ENCODE data around the gene SMO. TPM values are rescaled to one million over a fixed set of nuclear protein-coding genes. Genes with fewer than 3 reads are reported as not detected.
A peak's percentile ranks its signal among the peaks of the same experiment; 100 is the strongest.

Gene SMO
- total and polyA plus RNA-seq, 2 donors (not counting 1 experiment from before 2014, with no cell fraction given), result 0.39 to 1.4 TPM

DNA sequence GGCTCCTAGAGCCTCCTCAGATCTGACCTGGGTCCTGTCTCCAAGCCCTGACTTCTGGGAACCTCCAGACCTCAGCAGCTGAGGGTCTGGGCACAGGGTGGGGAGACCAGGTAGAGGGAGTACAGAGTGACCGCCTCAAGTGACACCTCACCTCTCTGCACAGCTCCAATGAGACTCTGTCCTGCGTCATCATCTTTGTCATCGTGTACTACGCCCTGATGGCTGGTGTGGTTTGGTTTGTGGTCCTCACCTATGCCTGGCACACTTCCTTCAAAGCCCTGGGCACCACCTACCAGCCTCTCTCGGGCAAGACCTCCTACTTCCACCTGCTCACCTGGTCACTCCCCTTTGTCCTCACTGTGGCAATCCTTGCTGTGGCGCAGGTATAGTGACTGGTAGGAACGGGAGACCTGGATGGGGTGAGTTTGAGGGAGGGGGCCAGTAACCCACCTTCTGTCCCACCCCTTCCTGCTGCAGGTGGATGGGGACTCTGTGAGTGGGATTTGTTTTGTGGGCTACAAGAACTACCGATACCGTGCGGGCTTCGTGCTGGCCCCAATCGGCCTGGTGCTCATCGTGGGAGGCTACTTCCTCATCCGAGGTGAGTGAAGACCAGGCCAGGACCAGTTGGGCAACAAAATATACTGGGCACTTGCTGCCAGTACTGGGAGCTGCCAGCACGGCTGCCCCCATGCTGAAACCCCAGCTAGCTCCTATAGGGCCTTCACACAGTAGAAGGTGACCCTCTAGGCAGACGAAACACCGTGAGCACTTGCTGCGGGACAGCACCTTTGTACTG is 17.8 kb downstream of the SMO start:
- ChIA-PET POLR2A (interaction anchor here (0.6 kb wide), 1 partner anchor 42 kb away, joined by 4 read pairs; no protein-coding TSS in a partner anchor), CTCF (interaction anchor here (0.9 to 3.0 kb wide), 4 partner anchors 12 to 302 kb away, joined by 3 to 14 read pairs (median 6); no protein-coding TSS in a partner anchor)
- H3K4me1 ChIP-seq (ENCODE audit: control insufficient read depth in 2 of 2, insufficient read depth in 2 of 2, low read length in 2 of 2), result no peaks in the 10 kb centered on the region
- no peak overlapping the region for H3K4me2 ChIP-seq (replicated peaks; ENCODE audit: low read depth, low read length, poor library complexity, severe bottlenecking)
- no peak for ATAC-seq (ENCODE audit: low read depth)
- H3K9me3 ChIP-seq (ENCODE audit: control extremely low read depth in 1 of 3, control insufficient read depth in 2 of 3, insufficient read depth in 1 of 3, low read length in 2 of 3), result no peaks in the 10 kb centered on the region
- no peak overlapping the region for H3K9ac ChIP-seq (ENCODE audit: low read length)
- H2AFZ ChIP-seq (ENCODE audit: insufficient read depth, low read depth, low read length, poor library complexity, severe bottlenecking), result peak overlapping the region; percentile 2
- peaks cover 3% of the 10 kb centered on the region for H3K4me1 Mint-ChIP-seq
- H3K9me3 Mint-ChIP-seq (ENCODE audit: insufficient read depth), result no peaks in the 10 kb centered on the region
- H3K36me3 ChIP-seq (replicated peaks in 1 of 2; ENCODE audit: control extremely low read depth in 1 of 2, control insufficient read depth in 1 of 2, extremely low read depth in 1 of 2, insufficient read depth in 2 of 2, low read length in 1 of 2), result no peaks in the 10 kb centered on the region
- no peak for DNase-seq
- H3K27me3 ChIP-seq (replicated peaks in 1 of 4; ENCODE audit: control extremely low read depth in 1 of 4, control insufficient read depth in 3 of 4, insufficient read depth in 4 of 4, low read length in 3 of 4), result no peaks in the 10 kb centered on the region
- no peaks in the 10 kb centered on the region for H3K27me3 Mint-ChIP-seq
- H3K4me3 Mint-ChIP-seq, result no peak overlapping the region
- intact Hi-C loops (cut with micrococcal nuclease), result no loop called here
- no peaks in the 10 kb centered on the region for H3K79me2 ChIP-seq (ENCODE audit: control insufficient read depth, insufficient read depth, low read length)
- H3K27ac ChIP-seq (ENCODE audit: low read length in 2 of 2), result no peak overlapping the region
- H4K20me1 ChIP-seq (ENCODE audit: control insufficient read depth, insufficient read depth, low read length, poor library complexity, severe bottlenecking), result no peaks in the 10 kb centered on the region
- 94% methylated on average over 12 of the region's 18 CpGs for WGBS (ENCODE audit: insufficient coverage)
- no peak overlapping the region for H3K27ac Mint-ChIP-seq
- H3K4me3 ChIP-seq (ENCODE audit: control extremely low read depth in 1 of 5, extremely low read depth in 1 of 5, insufficient read depth in 1 of 5, low read depth in 2 of 5, low read length in 4 of 5), result no peak overlapping the region
- TF ChIP-seq, protein P1, sequence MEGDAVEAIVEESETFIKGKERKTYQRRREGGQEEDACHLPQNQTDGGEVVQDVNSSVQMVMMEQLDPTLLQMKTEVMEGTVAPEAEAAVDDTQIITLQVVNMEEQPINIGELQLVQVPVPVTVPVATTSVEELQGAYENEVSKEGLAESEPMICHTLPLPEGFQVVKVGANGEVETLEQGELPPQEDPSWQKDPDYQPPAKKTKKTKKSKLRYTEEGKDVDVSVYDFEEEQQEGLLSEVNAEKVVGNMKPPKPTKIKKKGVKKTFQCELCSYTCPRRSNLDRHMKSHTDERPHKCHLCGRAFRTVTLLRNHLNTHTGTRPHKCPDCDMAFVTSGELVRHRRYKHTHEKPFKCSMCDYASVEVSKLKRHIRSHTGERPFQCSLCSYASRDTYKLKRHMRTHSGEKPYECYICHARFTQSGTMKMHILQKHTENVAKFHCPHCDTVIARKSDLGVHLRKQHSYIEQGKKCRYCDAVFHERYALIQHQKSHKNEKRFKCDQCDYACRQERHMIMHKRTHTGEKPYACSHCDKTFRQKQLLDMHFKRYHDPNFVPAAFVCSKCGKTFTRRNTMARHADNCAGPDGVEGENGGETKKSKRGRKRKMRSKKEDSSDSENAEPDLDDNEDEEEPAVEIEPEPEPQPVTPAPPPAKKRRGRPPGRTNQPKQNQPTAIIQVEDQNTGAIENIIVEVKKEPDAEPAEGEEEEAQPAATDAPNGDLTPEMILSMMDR (IDR thresholded peaks at IDR 0.05), result no peak
- no peak for TF ChIP-seq EZH2 (IDR thresholded peaks at IDR 0.05; ENCODE audit: borderline replicate concordance, insufficient read depth, low read depth, low read length, poor library complexity, severe bottlenecking)

DNA sequence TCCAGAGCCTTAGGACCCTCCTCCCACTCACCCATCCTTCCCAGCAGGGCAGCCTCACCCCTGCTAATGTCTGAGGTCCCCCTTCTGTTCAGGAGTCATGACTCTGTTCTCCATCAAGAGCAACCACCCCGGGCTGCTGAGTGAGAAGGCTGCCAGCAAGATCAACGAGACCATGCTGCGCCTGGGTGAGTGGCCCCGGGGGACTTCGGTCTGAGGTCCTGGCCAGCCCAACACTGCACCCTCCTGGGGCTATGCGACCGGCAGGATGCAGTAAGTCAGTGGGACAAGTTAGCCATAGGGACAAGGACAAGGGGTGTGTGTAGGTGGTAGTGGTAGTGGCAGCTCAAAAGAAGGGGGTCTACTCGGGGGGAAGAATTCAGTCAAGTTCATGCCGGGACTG is 20.2 kb downstream of the SMO start:
- intact Hi-C loops (cut with micrococcal nuclease), result no loop called here
- no peak overlapping the region for H3K27ac Mint-ChIP-seq

More for the DNA sequence above, 20.2 kb downstream of the SMO start:
- Mint-ChIP-seq H3K27me3 (no peaks in the 10 kb centered on the region), H3K4me1 (peaks cover 3% of the 10 kb centered on the region), H3K4me3 (no peak overlapping the region), H3K9me3 (ENCODE audit: insufficient read depth) (no peaks in the 10 kb centered on the region)
- WGBS (ENCODE audit: insufficient coverage), result 84% methylated on average over 9 of the region's 9 CpGs
- Histone ChIP-seq H3K4me3 (ENCODE audit: control extremely low read depth in 1 of 5, extremely low read depth in 1 of 5, insufficient read depth in 1 of 5, low read depth in 2 of 5, low read length in 4 of 5) (no peak overlapping the region), H3K79me2 (ENCODE audit: control insufficient read depth, insufficient read depth, low read length) (no peaks in the 10 kb centered on the region), H3K27ac (ENCODE audit: low read length in 2 of 2) (no peak overlapping the region), H3K4me2 (replicated peaks; ENCODE audit: low read depth, low read length, poor library complexity, severe bottlenecking) (no peak overlapping the region), H3K36me3 (replicated peaks in 1 of 2; ENCODE audit: control extremely low read depth in 1 of 2, control insufficient read depth in 1 of 2, extremely low read depth in 1 of 2, insufficient read depth in 2 of 2, low read length in 1 of 2) (no peaks in the 10 kb centered on the region), H3K4me1 (ENCODE audit: control insufficient read depth in 2 of 2, insufficient read depth in 2 of 2, low read length in 2 of 2) (no peaks in the 10 kb centered on the region), H3K27me3 (replicated peaks in 1 of 4; ENCODE audit: control extremely low read depth in 1 of 4, control insufficient read depth in 3 of 4, insufficient read depth in 4 of 4, low read length in 3 of 4) (no peaks in the 10 kb centered on the region), H3K9ac (ENCODE audit: low read length) (no peak overlapping the region), H4K20me1 (ENCODE audit: control insufficient read depth, insufficient read depth, low read length, poor library complexity, severe bottlenecking) (no peaks in the 10 kb centered on the region), H2AFZ (ENCODE audit: insufficient read depth, low read depth, low read length, poor library complexity, severe bottlenecking) (no peak overlapping the region), H3K9me3 (ENCODE audit: control extremely low read depth in 1 of 3, control insufficient read depth in 2 of 3, insufficient read depth in 1 of 3, low read length in 2 of 3) (no peaks in the 10 kb centered on the region)
- DNase-seq, result no peak
- POLR2A ChIA-PET, result no interaction called here
- CTCF ChIA-PET, result interaction anchor here (1.3 to 6.8 kb wide), 7 partner anchors 10 to 305 kb away, joined by 3 to 62 read pairs (median 6); no protein-coding TSS in a partner anchor
- ATAC-seq (ENCODE audit: low read depth), result no peak
- no peak for TF ChIP-seq EZH2 (IDR thresholded peaks at IDR 0.05; ENCODE audit: borderline replicate concordance, insufficient read depth, low read depth, low read length, poor library complexity, severe bottlenecking)
- TF ChIP-seq, protein P1 (IDR thresholded peaks at IDR 0.05), result no peak
